IMR-90 (cell line): ENCODE results near the gene FAHD2A. TPM values are rescaled to one million over a fixed set of nuclear protein-coding genes. Genes with fewer than 3 reads are reported as not detected.

Experiments
- ATAC-seq: fragments of 200-7000 bp; cut with Tn5 transposase; 2 replicates; pipeline ENCODE4 v1.9.1; 2020; ENCODE audit warnings: low read depth, mild to moderate bottlenecking, moderate library complexity
- BruUV-seq: library from RNA; stranded (reverse); fragments of 400-500 nt; replicated peaks from 2 replicates; lab custom pipeline; 2021; lab: Mats Ljungman, UMichigan
- CTCF ChIA-PET: fragments of 300-600 bp; formaldehyde crosslinking; extraction: SDS; loops from one replicate; lab custom pipeline; 2021; ENCODE audit warnings: antibody characterized with exemption; lab: Yijun Ruan, JAX
- POLR2A ChIA-PET: fragments of 300-600 bp; sonication (Branson Sonifier 250); formaldehyde crosslinking; loops from one replicate; lab custom pipeline; 2022; ENCODE audit warnings: antibody characterized with exemption; ENCODE audit not compliant: unreplicated experiment; lab: Charles Lee
- DNase-seq: peaks from one replicate; pipeline ENCODE4 v3.0.0; 2013
- H2AFZ ChIP-seq: replicated peaks from 2 replicates; pipeline ENCODE3; 2013; ENCODE audit warnings: low read length, mild to moderate bottlenecking; ENCODE audit not compliant: poor library complexity
- H2AK5ac ChIP-seq: 2 replicates; pipeline ENCODE4 v1.6.1; 2013; ENCODE audit warnings: low read depth, low read length, inconsistent platforms
- H2AK9ac ChIP-seq: replicated peaks from 2 replicates; pipeline ENCODE3; 2013; ENCODE audit warnings: mild to moderate bottlenecking, low read depth, low read length, moderate library complexity; ENCODE audit not compliant: poor library complexity
- H2BK120ac ChIP-seq: 2 replicates; pipeline ENCODE4 v1.6.1; 2013; ENCODE audit warnings: low read depth, low read length, inconsistent platforms
- H2BK15ac ChIP-seq: 3 replicates; pipeline ENCODE4 v1.6.1; 2013; ENCODE audit warnings: low read depth, low read length, inconsistent platforms
- H2BK20ac ChIP-seq: 2 replicates; pipeline ENCODE4 v1.6.1; 2013; ENCODE audit warnings: low read depth, mild to moderate bottlenecking, inconsistent platforms, low read length, moderate library complexity
- H2BK5ac ChIP-seq: 2 replicates; pipeline ENCODE4 v1.6.1; 2013; ENCODE audit warnings: mild to moderate bottlenecking, low read depth, low read length, inconsistent platforms; ENCODE audit not compliant: poor library complexity, severe bottlenecking
- H3K14ac ChIP-seq: replicated peaks from 2 replicates; pipeline ENCODE4 v1.6.1; 2013; ENCODE audit warnings: low read depth, low read length, inconsistent platforms
- H3K18ac ChIP-seq: 2 replicates; pipeline ENCODE4 v1.6.1; 2013; ENCODE audit warnings: low read depth, low read length, control low read depth
- H3K23ac ChIP-seq: 2 replicates; pipeline ENCODE4 v1.6.1; 2013; ENCODE audit warnings: low read depth, low read length, inconsistent platforms
- H3K27ac ChIP-seq: 2 replicates; pipeline ENCODE4 v1.5.1; 2013; ENCODE audit warnings: mild to moderate bottlenecking, control low read depth, low read length; ENCODE audit not compliant: insufficient read depth
- H3K27me3 ChIP-seq: 2 replicates; pipeline ENCODE4 v1.6.1; 2013; ENCODE audit warnings: low read length; ENCODE audit not compliant: control insufficient read depth, insufficient read depth
- H3K36me3 ChIP-seq: 2 replicates; pipeline ENCODE4 v1.6.1; 2013; ENCODE audit warnings: low read length, mixed read lengths; ENCODE audit not compliant: control insufficient read depth, insufficient read depth
- H3K4ac ChIP-seq: 2 replicates; pipeline ENCODE4 v1.6.1; 2013; ENCODE audit warnings: low read depth, low read length, inconsistent platforms
- H3K4me1 ChIP-seq: 2 replicates; pipeline ENCODE4 v1.6.1; 2013; ENCODE audit warnings: low read length, mixed read lengths; ENCODE audit not compliant: control insufficient read depth, insufficient read depth
- H3K4me2 ChIP-seq: 2 replicates; pipeline ENCODE4 v1.6.1; 2013; ENCODE audit warnings: low read depth, mild to moderate bottlenecking, control low read depth, low read length, moderate library complexity
- H3K4me3 ChIP-seq: 2 replicates; pipeline ENCODE4 v1.5.1; 2013; ENCODE audit warnings: low read depth, mild to moderate bottlenecking, control low read depth, low read length, moderate library complexity; ENCODE audit not compliant: insufficient read depth
- H3K56ac ChIP-seq: 2 replicates; pipeline ENCODE4 v1.6.1; 2013; ENCODE audit warnings: low read length, inconsistent platforms; ENCODE audit not compliant: insufficient read depth; ENCODE audit errors: extremely low read depth
- H3K79me1 ChIP-seq, 2 experiments: 2 replicates each; pipeline ENCODE4 v1.6.1; 2013; ENCODE audit warnings: low read length in 2 of 2, inconsistent platforms in 1 of 2, low read depth in 1 of 2
- H3K9ac ChIP-seq: 2 replicates; pipeline ENCODE4 v1.6.1; 2013; ENCODE audit warnings: low read depth, low read length, control low read depth
- H3K9me1 ChIP-seq: 2 replicates; pipeline ENCODE4 v1.6.1; 2013; ENCODE audit warnings: low read length, inconsistent platforms; ENCODE audit not compliant: insufficient read depth
- H3K9me3 ChIP-seq: 2 replicates; pipeline ENCODE4 v1.6.1; 2013; ENCODE audit warnings: low read length; ENCODE audit not compliant: control insufficient read depth, insufficient read depth
- H4K20me1 ChIP-seq: 2 replicates; pipeline ENCODE4 v1.6.1; 2013; ENCODE audit warnings: low read length, inconsistent platforms; ENCODE audit not compliant: insufficient read depth
- H4K5ac ChIP-seq: 2 replicates; pipeline ENCODE4 v1.6.1; 2013; ENCODE audit warnings: mild to moderate bottlenecking, low read depth, low read length, control low read depth
- H4K8ac ChIP-seq, 2 experiments: 2 replicates each; pipeline ENCODE4 v1.6.1; 2013; ENCODE audit warnings: low read depth in 2 of 2, low read length in 2 of 2, control low read depth in 1 of 2, inconsistent platforms in 1 of 2
- H4K91ac ChIP-seq: 2 replicates; pipeline ENCODE4 v1.6.1; 2013; ENCODE audit warnings: low read depth, low read length, inconsistent platforms; ENCODE audit not compliant: insufficient read depth
- BHLHE40 ChIP-seq: fragments of 150-350 bp; IDR thresholded peaks from 2 replicates; pipeline ENCODE4 v1.6.1; 2016; ENCODE audit warnings: mild to moderate bottlenecking, low read depth, low read length
- FOS ChIP-seq: fragments of 150-350 bp; IDR thresholded peaks from 2 replicates; pipeline ENCODE4 v1.6.1; 2016; ENCODE audit warnings: low read depth, low read length
- RCOR1 ChIP-seq: IDR thresholded peaks from 2 replicates; pipeline ENCODE4 v1.6.1; 2012; ENCODE audit warnings: mild to moderate bottlenecking, low read length, improper control_type of control experiment; ENCODE audit not compliant: insufficient replicate concordance
- SMC3 ChIP-seq: fragments of 150-350 bp; IDR thresholded peaks from 2 replicates; pipeline ENCODE4 v1.6.1; 2016; ENCODE audit warnings: low read depth, mild to moderate bottlenecking, antibody characterized with exemption, low read length, moderate library complexity
- WGBS, 2 experiments: methylation state at CpG; one replicate each; pipeline versions ENCODE4 v1.1.5 to v1.1.7; 2013; ENCODE audit warnings: missing lambda C conversion rate in 2 of 2; ENCODE audit not compliant: insufficient read length in 1 of 2; ENCODE audit errors: extremely low coverage in 2 of 2; 5-methylcytosine and 5-hydroxymethylcytosine counted together
- dilution Hi-C: fragments of 300-500 bp; cut with HindIII; formaldehyde crosslinking; loops from one replicate; pipeline ENCODE4 v1.14.3; 2018; ENCODE audit warnings: low sequenced_read_pairs; ENCODE audit not compliant: unreplicated experiment
- in situ Hi-C: fragments of 300-500 bp; cut with MboI; formaldehyde crosslinking; loops from 3 replicates; pipeline ENCODE4 v1.14.3; 2019; ENCODE audit warnings: low sequenced_read_pairs, inconsistent platforms, mixed read lengths
- intact Hi-C: fragments of 100-400 bp; cut with micrococcal nuclease; formaldehyde crosslinking; loops from 2 replicates; pipeline ENCODE4 v1.10.0; 2022
- polyA plus RNA-seq, 3 experiments: library from polyadenylated mRNA; depleted of rRNA; stranded (reverse); fragments of >200 nt; gene quantifications; 2 replicates each; pipeline ENCODE4 v1.2.3, GENCODE V29; 2012; ENCODE audit warnings: low replicate concordance in 1 of 3
- total RNA-seq: library from RNA; depleted of rRNA; stranded (reverse); fragments of >200 nt; gene quantifications from 2 replicates; pipeline ENCODE4 v1.2.3, GENCODE V29; 2012

FAHD2A gene
- total and polyA plus RNA-seq, 2 of the 4 experiments (the other 2 are of a cell fraction) = 35.1 to 36.2 TPM

- 86% methylated on average over 9 of the region's 22 CpGs; no CpG with 5 or more reads in 1 of the 2 experiments for WGBS, 2 experiments
These were observed 25.9 kb upstream of the FAHD2A start for GRCh38 chr2:95376311-95377215.

More at GRCh38 chr2:95376311-95377215, 25.9 kb upstream of the FAHD2A start:
- no peak overlapping the region for H3K4ac ChIP-seq
- no peaks in the 10 kb centered on the region for H3K4me1 ChIP-seq
- ChIA-PET POLR2A (interaction anchor here (0.6 kb wide), 1 partner anchor 350 kb away, joined by 5 read pairs; no protein-coding TSS in a partner anchor), CTCF (no interaction called here)
- in situ Hi-C loops = no loop called here
- no peak overlapping the region for H2BK20ac ChIP-seq
- no peaks in the 10 kb centered on the region for H3K79me1 ChIP-seq
- no peaks in the 10 kb centered on the region for H4K20me1 ChIP-seq
- no TSS peak for BruUV-seq
- H4K91ac ChIP-seq = no peak overlapping the region
- H4K5ac ChIP-seq = no peak overlapping the region
- TF ChIP-seq RCOR1 (no peak), FOS (no peak), BHLHE40 (no peak), SMC3 (no peak)
- no peak overlapping the region for H3K27ac ChIP-seq
- H3K14ac ChIP-seq = no peak overlapping the region
- H3K9me1 ChIP-seq = no peaks in the 10 kb centered on the region; the same call in 1 of the 2 replicates
- no peak overlapping the region for H2BK15ac ChIP-seq
- intact Hi-C loops = no loop called here
- H3K27me3 ChIP-seq = peaks cover 2% of the 10 kb centered on the region; the same call in 1 of the 2 replicates
- dilution Hi-C loops = no loop called here
- no peaks in the 10 kb centered on the region for H3K9me3 ChIP-seq
- no peak overlapping the region for H2BK120ac ChIP-seq
- H4K8ac ChIP-seq = no peak overlapping the region
- DNase-seq = no peak
- no peak overlapping the region for H2AFZ ChIP-seq
- H2AK5ac ChIP-seq = no peak overlapping the region
- H3K18ac ChIP-seq = no peak overlapping the region
- ATAC-seq = no peak
- H3K36me3 ChIP-seq = no peaks in the 10 kb centered on the region; the same call in 1 of the 2 replicates
- H2BK5ac ChIP-seq = no peak overlapping the region
- no peak overlapping the region for H3K56ac ChIP-seq
- no peak overlapping the region for H2AK9ac ChIP-seq
- H3K9ac ChIP-seq = no peak overlapping the region
- no peak overlapping the region for H3K23ac ChIP-seq
- no peak overlapping the region for H3K4me3 ChIP-seq
- H3K4me2 ChIP-seq = no peak overlapping the region
